Measurements from ENCODE around the gene ABCA13. TPM values are rescaled to one million over a fixed set of nuclear protein-coding genes. Genes with fewer than 3 reads are reported as not detected.

ABCA13 gene
- polyA plus RNA-seq, 3 donors = 0.53 to 0.86 (median 0.69) TPM

Other genes with a start within 250 kb of the ABCA13 start
- gene PKD1L1, start 223.0 kb upstream of the ABCA13 start, polyA plus RNA-seq (ENCODE audit: insufficient read length in 3 of 3) = under 1 TPM; 0.17 to 0.25 (median 0.21) TPM
- 10 to 100 TPM; 18.2 to 20.3 (median 19.1) TPM for gene HUS1, start 191.8 kb upstream of the ABCA13 start, polyA plus RNA-seq (ENCODE audit: insufficient read length in 3 of 3)
- under 1 TPM in 2 of 3 donors, not detected in 1; 0.11 to 0.37 TPM for gene SUN3, start 142.4 kb upstream of the ABCA13 start, polyA plus RNA-seq (ENCODE audit: insufficient read length in 3 of 3)
- under 1 TPM; 0.47 to 0.67 (median 0.50) TPM for gene C7orf57, start 135.9 kb upstream of the ABCA13 start, polyA plus RNA-seq (ENCODE audit: insufficient read length in 3 of 3)
- 10 to 100 TPM; 10.9 to 13.0 (median 10.9) TPM for gene UPP1, start 82.2 kb upstream of the ABCA13 start, polyA plus RNA-seq (ENCODE audit: insufficient read length in 3 of 3)

Data from right renal cortex interstitium (tissue), 3 donors.